BE2C (cell line): Measurements from ENCODE around the gene SPPL3.

Source experiments
- DNase-seq: peaks from one replicate; pipeline ENCODE4 v3.0.0-alpha.2; 2020
- H3K27me3 ChIP-seq: fragments of 250-450 bp; sonication (Bioruptor Pico); 2 replicates; pipeline ENCODE4 v1.5.1; 2020; ENCODE audit warnings: mild to moderate bottlenecking
- H3K36me3 ChIP-seq: fragments of 250-450 bp; sonication (Bioruptor Pico); 2 replicates; pipeline ENCODE4 v1.5.1; 2020; ENCODE audit warnings: mild to moderate bottlenecking
- H3K4me1 ChIP-seq: fragments of 250-450 bp; sonication (Bioruptor Pico); 2 replicates; pipeline ENCODE4 v1.5.1; 2020
- H3K4me3 ChIP-seq: 2 replicates; pipeline ENCODE4 v1.5.1; 2011; ENCODE audit warnings: low read depth, low read length
- H3K9me3 ChIP-seq: fragments of 250-450 bp; sonication (Bioruptor Pico); 2 replicates; pipeline ENCODE4 v1.5.1; 2020
- CTCF ChIP-seq: IDR thresholded peaks from 2 replicates; pipeline ENCODE4 v1.5.1; 2012; ENCODE audit warnings: mild to moderate bottlenecking, low read depth, low read length

Gene SPPL3

GRCh38 chr12:120922279-120922678 is 18.1 kb upstream of the SPPL3 start:
- Histone ChIP-seq H3K4me1 (no peaks in the 10 kb centered on the region), H3K36me3 (no peaks in the 10 kb centered on the region), H3K4me3 (no peak overlapping the region), H3K27me3 (0 out of 2 replicates have a peak, but pooled peaks cover 4% of the 10 kb centered on the region), H3K9me3 (no peaks in the 10 kb centered on the region)
- no peak for DNase-seq
- no peak for TF ChIP-seq CTCF

GRCh38 chr12:120921637-120922036 is 17.5 kb upstream of the SPPL3 start:
- 0 out of 2 replicates have a peak, but pooled peaks cover 4% of the 10 kb centered on the region for H3K27me3 ChIP-seq
- DNase-seq: no peak
- no peaks in the 10 kb centered on the region for H3K36me3 ChIP-seq
- no peaks in the 10 kb centered on the region for H3K4me1 ChIP-seq
- TF ChIP-seq CTCF: no peak
- no peaks in the 10 kb centered on the region for H3K9me3 ChIP-seq
- H3K4me3 ChIP-seq: no peak overlapping the region

DNA sequence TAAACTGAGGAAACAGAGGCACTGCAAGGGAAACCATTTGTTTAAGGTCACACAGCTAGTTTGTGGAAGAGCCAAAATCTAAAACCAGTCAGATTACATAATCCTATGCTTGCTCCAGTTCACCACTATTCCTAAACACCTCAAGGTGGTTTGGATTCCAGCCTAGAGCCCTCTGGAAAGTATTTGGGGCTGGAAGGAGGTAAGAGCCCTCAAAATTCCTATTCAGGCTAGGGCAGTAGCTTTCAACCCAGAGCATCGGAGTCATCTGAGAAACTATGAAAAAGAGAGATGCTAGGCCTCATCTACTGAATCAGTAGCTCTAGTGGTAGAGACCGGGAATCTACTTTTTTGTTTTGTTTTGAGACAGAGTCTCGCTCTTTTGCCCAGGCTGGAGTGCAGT is 16.0 kb upstream of the SPPL3 start:
- Histone ChIP-seq H3K36me3 (no peaks in the 10 kb centered on the region), H3K4me3 (no peak overlapping the region), H3K27me3 (0 out of 2 replicates have a peak, but pooled peaks cover 4% of the 10 kb centered on the region), H3K9me3 (no peaks in the 10 kb centered on the region), H3K4me1 (no peaks in the 10 kb centered on the region)
- DNase-seq: no peak
- no peak for TF ChIP-seq CTCF

GRCh38 chr12:120917748-120918147 is 13.6 kb upstream of the SPPL3 start:
- H3K4me3 ChIP-seq: no peak overlapping the region
- H3K36me3 ChIP-seq: no peaks in the 10 kb centered on the region
- TF ChIP-seq CTCF: no peak
- DNase-seq: no peak
- no peaks in the 10 kb centered on the region for H3K4me1 ChIP-seq
- H3K27me3 ChIP-seq: 0 out of 2 replicates have a peak, but pooled peaks cover 4% of the 10 kb centered on the region
- no peaks in the 10 kb centered on the region for H3K9me3 ChIP-seq

GRCh38 chr12:120916561-120916960 is 12.4 kb upstream of the SPPL3 start:
- no peak for TF ChIP-seq CTCF
- H3K27me3 ChIP-seq: 0 out of 2 replicates have a peak, but pooled peaks cover 4% of the 10 kb centered on the region
- no peaks in the 10 kb centered on the region for H3K4me1 ChIP-seq
- no peaks in the 10 kb centered on the region for H3K9me3 ChIP-seq
- no peak overlapping the region for H3K4me3 ChIP-seq
- no peaks in the 10 kb centered on the region for H3K36me3 ChIP-seq
- no peak for DNase-seq

GRCh38 chr12:120914794-120915193 is 10.6 kb upstream of the SPPL3 start:
- no peak for DNase-seq
- Histone ChIP-seq H3K27me3 (0 out of 2 replicates have a peak, but pooled peaks cover 4% of the 10 kb centered on the region), H3K36me3 (no peaks in the 10 kb centered on the region), H3K9me3 (no peaks in the 10 kb centered on the region), H3K4me1 (no peaks in the 10 kb centered on the region), H3K4me3 (no peak overlapping the region)
- no peak for TF ChIP-seq CTCF
